ENCODE data around the gene CACNA2D2.

CACNA2D2 gene

DNA sequence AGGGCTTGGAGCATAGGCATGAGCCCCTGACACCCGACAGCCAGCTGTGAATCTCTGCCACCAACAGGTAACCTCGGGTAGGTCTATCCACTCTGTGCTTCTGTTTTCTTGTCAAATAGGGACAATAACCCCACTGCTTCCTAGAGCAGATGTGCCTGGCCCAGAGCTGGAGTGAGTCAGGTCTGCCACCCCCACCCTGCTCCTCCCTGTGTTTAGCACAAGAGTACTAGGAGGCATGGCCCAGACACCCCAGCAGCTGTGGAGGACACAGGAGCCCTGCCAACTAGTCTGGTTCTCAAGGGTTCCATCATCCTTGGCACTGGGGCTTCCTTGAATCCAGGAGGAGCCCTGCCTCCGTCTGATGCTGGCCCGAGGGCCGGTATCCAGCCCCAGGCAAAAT is 110.4 kb downstream of the CACNA2D2 start:
- DNase-seq (ENCODE audit: low read depth): no peak

DNA sequence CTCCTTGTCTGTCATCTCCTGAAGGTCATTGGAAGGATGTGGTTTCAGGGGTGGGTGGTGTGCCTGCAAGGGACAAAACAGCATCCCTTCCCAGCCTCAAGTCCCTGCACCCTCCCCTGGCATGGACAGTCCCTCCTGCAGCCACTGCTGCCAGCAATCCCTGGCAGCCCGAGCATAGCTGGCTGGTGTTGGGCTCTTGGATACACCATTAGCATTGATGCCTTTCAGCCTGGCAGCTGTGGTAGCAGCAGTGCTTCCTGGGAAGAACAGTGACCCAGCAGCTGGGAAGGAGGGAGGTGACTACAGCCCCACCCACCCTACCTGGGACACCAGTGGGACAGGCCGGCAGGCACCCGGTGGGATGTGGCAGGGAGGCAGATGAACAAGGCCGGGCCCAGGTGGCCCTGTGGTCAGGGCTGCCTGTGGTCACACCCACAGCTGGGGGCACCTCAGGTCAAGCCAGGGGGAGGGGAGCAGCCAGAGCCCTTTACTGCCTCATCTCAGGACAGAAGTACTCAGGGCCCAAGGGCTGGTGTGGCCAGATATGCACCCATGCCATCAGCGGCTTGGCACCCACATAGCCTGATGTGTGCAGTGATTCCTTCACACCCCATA is 111.2 kb downstream of the CACNA2D2 start:
- no peak for DNase-seq (ENCODE audit: low read depth)

DNA sequence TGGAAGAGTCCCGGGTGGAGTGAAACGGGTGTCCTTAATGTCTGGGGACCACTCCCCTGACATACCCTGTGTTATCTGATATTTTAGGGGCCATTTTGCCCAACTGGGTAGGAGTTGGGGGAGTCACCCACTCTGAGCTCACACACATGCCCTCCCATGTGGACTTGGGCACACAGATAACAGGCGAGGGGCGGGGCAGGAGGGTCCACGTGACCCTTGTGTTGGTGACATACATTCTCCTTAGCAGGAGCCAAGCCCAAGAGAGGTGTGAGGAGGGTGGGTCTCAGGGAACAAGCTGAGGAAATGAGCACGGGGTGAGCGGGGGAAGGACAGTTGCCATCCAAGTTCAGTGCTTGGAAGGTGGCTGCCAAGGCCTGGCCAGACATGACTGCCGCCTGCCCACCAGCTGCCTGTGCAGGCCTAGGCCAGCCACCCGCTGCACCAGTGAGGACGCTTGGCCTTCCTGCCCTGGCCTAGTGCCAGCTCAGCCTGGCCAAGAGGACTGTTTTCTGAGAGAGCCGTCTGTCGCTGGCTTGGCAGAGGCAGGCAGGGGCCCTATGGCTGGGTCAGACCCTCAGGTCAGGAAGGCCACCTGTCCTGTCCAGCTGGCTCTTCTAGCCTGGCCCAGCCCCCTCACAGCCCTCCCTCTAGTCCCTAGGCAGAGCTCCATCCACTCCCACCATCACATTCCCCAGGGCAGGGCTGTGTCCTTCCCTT is 112.8 kb downstream of the CACNA2D2 start:
- no peak for DNase-seq (ENCODE audit: low read depth)

DNA sequence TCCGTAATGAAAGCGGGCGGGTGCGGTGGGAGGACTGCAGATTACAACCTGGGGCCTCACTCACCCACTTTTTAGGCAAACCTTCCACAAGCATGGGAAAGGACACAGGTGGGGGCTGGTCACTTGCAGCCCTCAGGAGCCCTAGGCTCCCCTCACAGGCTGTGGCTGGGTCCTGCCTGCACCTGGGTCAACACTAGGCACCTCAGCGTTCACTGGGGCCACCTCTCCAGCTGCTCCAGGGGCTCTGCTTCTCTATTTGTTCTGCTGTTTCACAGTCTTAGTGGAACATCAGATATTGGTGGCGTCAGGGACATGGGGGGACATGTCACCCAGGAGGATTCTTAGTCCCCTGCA is 114.0 kb downstream of the CACNA2D2 start:
- DNase-seq (ENCODE audit: low read depth): no peak

DNA sequence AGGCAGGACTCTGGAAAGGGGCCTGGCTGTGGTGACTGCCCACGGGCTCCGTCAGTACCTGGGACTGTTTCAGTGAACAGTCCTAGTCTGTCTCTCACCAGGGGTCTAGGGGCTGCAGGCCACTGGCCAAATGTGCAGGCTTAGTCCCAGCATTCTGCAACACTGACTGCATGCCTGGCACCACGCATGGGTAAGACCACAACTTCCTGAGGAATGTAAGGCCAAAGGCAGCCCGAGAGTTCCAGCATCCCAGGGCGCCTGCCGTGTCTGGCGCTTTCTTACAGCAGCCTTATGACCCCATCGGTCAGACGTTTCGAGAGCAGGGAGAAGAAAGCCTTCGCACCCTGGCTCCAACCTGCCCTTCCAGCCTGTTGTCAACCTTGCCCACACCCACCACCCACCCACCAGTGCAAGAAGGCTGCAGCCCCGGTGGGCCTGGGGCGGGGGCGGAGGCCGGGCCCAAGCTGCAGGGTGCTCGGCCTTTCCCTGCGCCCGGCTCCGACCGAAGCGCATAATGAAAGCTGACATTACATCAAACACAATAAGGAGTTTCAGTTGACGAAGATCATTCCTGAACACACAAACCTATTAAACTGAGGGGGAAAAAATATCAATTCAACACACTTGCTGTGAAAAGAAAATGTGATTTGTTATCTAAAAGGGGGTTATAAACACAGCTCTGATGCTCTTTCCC is 114.6 kb downstream of the CACNA2D2 start:
- DNase-seq (ENCODE audit: low read depth): no peak

DNA sequence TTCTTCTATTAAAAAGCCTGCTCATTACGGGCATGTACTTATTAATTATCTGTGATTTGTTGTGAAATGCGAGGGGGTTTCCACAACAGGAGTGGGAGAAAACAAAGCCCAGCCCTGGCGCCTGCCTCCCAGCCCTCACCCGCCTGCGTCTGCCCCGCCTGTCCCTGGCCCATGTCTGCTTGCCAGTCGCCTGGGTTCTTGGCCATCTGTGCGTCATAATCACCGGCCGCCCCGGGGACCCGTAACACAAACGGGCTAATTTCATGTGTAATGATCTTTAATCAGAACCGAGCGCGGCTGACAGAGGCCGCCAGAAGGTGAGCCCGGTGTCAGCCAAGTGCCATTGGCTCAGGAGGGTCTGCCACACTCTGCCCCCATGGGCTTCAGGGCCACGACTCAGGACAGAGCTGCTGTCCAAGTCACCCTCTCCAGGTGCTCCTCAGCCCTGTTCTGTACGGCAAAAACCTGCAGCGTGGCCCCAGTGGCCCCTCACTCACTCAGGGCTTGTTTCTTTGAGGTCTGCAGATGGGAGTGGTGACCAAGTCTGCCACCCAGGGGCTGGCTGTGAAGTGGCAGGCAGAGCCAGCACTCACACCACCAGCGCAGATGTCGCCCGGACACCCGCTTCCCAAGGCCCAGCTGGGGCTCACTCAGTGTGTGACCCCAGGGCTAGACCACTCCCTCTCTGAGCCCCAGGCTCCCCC is 115.3 kb downstream of the CACNA2D2 start:
- DNase-seq (ENCODE audit: low read depth): no peak

DNA sequence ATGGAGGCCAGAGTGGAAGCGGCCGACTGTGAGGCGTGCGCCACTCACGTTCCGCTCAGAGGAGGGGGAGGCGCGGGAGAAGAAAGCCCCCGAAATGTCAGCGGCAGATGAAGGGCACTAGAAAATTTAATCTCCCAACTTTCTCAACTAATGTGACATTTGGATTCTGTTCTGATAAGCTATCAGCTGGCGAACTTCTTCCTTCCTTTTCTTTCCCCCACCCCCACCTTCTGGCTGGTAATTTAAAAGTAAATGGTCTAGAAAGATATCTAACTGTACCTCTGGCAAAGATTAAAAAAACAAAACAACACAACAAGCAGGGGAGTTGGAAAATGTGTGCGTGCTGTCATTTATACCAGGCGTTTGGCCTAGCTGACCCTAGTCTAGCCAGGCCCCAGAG is 117.7 kb downstream of the CACNA2D2 start:
- no peak for DNase-seq (ENCODE audit: low read depth)

DNA sequence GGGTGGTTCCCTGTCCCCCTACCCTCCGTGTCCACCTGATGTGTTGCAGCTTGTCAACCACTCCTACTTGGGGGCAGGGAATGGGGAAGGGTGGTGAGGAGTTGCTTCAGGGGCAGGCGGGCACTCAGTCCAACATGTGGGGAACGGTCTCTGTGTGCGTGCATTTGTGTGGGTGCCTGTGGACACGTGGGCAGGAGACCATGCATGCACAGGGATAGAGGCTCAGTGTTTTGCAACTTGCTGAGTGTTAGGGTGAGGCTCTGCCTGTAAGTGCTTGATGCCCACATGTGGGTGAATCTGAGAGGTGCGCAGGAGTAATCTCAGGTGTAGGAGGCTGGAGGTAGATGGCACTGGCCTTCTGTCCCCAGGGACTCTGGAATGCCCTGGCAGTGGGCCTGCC is 119.7 kb downstream of the CACNA2D2 start:
- DNase-seq (ENCODE audit: low read depth): no peak

DNA sequence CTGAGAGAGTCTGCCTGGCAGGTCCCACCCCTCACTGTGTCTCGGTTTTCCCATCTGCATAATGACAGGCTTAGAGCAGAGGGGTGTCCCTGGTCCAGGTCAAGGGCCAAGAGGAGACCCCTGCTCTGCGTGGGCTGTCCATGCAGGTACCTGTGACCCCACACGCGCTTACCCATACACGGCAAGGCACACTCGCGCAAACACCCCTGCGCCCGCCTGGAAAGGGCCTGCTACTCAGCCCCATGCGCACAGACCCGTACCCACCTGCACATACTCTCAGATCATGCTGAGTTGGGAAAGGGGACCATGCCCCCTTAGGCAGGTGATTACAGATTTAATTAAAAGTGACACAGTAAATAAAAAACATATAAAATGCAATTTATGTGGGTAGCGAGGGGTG is 120.7 kb downstream of the CACNA2D2 start:
- DNase-seq (ENCODE audit: low read depth): no peak

DNA sequence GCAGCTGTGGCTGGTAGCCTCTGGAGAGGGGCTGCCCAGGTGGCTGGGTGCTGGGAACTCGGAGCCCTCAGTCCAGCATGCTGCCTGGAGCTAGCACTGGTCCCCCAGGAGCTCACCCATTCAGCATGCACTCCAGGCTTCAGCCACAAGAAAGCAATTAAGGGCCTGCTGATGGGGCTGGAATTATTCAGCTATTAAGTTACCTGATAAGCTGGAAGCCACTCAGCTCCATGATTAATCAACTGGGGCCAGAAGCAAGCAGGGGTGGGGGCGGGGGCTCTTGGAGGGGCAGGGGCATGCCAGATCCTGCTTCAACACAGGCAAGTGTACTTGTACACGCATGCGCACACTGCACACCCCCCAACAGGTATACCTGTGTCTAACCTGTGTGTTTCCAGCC is 122.1 kb downstream of the CACNA2D2 start:
- no peak for DNase-seq (ENCODE audit: low read depth)

DNA sequence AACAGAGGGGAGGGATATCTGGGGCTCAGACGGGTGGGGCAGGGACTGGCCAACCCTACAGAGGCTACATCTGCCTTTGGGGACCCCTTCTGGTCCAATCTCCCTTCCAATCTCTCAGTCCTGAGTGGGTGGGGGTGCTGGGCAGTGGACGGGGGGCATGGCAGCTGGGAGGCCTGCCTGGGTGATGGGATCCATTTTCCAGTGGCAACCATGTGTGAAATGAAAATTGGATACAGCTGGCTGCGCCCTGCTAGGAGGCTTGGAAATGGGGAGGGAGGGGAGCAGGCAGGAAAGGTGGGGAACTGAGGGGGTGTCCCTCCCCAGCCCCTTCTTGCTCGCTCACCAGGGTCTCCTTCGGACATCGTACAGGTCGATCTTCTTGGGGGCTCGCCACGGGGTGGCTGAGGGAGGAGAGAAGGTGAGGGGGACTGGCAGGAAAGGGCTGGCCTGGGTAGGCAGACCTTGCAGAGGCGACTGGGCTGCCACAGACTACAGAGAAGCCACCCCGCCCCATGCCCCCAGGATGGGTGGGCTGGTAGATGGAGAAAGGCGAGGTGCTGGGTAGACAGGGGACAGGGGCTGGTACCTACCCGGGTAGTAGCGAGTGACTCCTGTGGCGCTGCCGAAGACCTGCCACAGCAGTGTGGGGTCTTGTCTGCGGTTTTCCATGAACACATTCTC is 122.9 kb downstream of the CACNA2D2 start:
- DNase-seq (ENCODE audit: low read depth): no peak

DNA sequence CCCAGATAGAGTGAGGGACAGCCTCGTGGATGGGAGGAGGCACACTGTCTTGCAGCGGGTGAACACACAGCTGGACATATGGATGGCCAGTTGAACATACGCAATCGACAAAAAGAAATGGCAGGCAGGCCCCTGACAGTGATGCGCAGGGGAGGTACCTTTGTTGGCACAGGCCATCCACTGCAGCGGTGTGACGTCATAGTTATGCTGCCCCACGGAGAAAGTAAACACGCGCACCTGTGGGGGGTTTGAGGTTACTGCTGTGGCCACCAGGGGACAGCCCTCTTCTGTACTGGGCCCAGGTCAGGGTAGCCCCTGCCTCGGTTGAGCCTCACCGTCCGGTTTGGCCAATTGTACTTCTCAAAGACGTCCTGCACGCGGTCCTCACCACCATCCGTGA is 124.7 kb downstream of the CACNA2D2 start:
- no peak for DNase-seq (ENCODE audit: low read depth)

DNA sequence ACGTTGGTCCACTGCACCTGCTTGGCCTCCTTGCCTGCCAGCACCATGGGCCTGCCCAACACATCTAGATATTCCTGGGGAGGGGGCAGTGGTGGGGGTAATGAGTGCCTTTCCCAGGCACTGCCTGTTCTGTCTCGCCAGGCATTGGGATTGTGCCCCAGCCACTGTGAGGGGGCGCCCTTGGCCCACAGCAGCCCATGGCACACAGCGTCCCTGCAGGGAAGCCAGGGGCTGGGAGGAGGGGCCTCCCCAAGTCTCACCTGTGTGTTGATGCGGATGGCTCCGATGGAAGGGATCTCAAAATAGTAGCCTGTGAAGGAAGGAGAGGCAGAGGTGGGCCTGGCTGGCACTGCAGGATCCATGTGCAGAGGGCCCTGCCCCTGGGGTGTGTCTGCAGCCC is 125.4 kb downstream of the CACNA2D2 start:
- no peak for DNase-seq (ENCODE audit: low read depth)

DNA sequence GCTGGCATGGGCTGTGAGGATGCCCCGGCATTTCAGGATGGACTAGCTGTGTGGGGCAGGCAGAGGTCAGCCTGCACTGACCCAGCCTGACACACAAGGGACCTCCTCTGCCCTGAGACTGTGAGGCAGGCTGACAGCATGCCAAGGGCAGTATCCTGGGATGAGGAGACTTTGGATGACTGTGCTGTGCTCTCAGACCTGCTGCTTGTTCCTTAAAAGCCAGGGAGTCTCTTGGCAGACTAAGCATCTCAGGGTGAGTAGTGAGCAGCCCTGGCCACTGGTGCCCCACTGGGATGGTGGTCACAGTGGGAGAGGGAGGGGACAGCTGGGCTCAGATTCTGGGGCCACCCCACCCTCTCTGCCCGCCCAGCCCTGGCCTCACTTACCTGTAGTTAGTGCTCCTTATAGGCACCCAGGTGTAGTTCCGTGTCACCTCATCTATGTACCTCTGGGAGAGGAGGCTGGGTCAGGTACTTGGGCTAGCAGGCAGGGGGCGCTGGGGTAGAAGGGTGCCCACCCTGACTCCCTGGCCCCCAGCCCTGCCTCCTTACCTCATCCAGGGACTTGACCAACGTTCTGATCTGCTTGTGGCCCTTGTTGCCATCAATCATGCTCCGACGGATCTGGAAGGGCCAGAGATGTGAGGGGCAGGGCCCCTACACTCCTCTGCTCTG is 128.0 kb downstream of the CACNA2D2 start:
- DNase-seq (ENCODE audit: low read depth): no peak

DNA sequence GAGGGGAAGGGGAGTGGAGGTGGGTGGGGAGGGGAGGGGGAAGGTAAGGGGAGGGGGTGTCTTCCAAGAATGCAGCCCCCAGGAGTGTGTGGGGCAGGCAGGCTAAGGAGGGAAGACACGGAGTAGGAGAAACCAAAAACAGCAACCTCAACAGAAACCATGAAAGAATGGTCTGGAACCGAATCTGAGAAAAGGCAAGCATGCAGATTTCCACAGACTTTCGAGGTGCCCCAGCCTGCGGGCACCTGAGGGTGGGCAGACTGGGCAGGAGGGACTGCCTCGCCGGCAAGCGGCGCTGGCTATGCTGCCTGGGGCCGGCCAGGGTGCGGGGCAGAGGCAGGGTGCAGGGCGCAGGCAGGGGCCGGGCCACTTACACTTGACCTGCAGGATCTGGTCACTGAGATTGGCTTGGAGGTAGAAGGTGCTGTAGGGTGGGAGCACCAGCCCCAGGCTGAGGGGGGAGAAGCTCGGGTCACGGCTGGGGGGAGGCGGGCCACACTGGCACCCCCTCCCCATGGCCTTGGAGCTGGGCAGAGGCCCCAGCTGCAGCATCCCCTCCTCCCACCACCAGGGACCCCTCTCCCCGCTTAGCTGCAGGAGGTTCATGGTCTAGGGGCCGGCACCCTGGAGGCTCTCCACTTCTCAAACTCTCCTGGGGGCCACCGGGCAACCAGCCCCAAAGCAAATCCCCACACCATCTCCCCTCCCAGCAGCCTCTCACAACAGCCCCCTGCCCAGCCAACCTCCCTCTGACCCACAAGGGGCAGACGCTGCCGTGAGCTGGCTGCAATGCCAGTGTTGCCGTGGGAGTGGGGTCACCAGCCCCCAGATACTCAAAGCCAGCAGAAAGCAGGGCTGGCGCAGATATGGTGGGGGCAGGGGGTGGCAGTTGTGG is 128.8 kb downstream of the CACNA2D2 start:
- DNase-seq (ENCODE audit: low read depth): no peak

DNA sequence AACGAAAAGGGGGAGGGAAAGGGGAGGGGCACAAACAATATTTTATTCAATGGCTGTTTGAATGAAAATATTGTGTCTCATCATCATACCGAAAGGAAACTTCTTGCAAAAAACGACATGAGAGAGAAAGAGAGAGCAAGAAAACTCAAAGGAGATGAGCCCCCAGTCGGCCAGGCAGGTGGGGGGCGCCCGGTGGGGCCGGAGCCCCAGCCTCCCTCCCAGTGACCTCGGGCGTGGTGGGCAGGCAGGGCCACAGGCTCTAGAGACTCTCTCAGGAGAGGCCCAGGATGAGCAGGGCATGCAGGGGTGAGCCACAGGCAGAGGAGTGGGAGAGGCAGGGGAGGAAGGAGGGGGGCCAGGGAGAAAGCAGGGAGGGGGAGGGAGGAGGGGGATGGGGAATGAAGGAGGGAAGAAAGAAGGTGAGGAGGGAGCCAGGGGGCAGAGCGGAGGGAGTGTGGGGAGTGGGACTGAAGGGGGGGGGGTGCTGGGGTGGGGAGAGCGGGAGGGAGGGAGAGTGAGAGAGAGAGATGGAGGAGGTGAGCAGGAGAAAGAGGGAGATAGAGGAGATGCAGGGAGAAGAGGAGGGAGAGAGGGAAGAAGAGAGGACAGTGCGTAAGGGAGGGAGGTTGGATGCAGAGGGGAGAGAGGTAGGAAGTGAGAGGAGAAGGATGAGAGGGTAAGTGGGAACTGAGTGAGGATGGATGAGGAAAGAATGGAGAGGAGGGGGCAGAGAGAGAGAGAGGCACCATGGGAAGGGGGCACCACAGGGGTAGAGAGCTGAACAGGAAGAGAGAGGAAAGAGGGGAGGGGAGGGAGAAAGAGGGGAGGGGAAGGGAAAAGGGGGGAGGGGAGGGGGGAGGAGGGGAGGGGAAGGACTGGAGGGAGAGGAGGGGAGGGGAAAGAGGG is 130.0 kb downstream of the CACNA2D2 start:
- no peak for DNase-seq (ENCODE audit: low read depth)

DNA sequence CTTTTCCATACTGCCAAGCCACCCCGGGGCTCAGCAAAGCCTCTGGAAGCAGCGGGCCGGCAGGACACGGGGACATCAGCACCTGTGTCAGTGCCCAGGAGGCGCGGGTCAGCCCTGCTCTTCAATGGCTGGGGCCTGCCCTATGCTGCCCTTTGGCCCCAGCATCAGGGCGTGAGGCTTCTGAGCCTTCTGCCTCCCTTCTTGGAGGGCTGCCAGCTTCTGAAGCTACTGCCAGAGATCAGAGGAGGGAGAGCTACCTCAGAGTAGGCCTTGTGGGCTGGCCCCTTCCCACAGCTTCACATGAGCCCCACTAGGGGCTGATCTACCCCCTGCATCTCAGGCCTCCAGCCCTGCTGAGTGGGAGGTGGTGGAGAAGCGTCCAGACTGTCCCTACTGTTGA is 131.1 kb downstream of the CACNA2D2 start:
- DNase-seq (ENCODE audit: low read depth): no peak

DNA sequence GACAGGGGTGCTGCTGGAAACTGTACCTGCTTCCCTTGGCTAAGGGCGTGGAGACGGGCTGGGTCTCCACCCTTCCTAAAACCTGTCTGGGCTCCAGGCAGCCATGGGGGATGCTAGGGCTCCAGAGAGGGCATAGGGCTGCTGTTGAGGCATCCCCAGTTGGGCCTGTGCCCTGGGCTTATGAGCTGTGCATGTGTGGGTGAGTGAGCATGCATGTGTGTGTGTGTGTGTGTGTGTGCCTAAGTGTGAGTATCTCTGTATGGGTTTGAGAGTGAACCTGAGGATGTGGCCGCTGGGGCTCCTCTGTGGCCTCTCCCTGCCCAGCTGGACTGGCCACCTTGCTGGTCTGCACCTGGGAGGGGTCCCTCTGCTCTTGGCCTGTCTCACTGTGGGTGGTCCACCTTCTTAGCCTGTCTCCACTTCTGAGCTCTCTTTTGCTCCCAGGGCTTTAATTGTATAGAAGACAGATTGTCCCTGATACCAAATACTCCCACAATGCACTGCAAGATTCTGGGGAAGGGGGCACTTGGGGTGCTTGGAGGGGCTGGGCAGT is 132.2 kb downstream of the CACNA2D2 start:
- no peak for DNase-seq (ENCODE audit: low read depth)

DNA sequence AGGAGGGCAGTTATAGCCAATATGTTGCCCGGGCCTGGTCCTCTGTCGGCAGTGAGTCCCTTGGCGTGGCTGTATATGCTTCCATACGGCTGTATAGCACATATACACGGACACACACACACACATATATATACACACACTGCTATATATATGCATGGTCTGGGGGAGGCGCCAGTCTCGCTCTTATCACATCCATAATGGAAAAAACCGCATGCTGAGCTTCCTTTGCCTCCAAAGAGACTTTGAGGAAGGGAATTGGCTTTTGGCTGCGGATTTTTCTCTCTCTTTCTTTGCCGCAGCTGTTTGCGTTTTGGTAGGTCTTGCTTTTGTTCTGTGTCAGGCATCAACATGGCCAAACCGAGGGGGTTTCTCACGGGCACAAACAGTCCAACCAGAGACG is 132.8 kb downstream of the CACNA2D2 start:
- DNase-seq (ENCODE audit: low read depth): no peak
